ENCODE data around the gene ELMOD2.

The ELMOD2 gene

GRCh38 chr4:140584439-140584838 is 60.5 kb downstream of the ELMOD2 start:
- DNase-seq, result no peak

- no peak for DNase-seq
Observed at GRCh38 chr4:140595065-140595464, 71.1 kb downstream of the ELMOD2 start.

- no peak for DNase-seq
Observed at GRCh38 chr4:140600408-140600807, 76.4 kb downstream of the ELMOD2 start.

- no peak for DNase-seq
Observed at GRCh38 chr4:140602714-140603113, 78.7 kb downstream of the ELMOD2 start.

- no peak for DNase-seq
Observed at GRCh38 chr4:140603286-140603685, 79.3 kb downstream of the ELMOD2 start.
